RWPE2 (cell line): ENCODE data around the gene CCDC171.

Experiments used
- ATAC-seq: fragments of 200-7000 bp; cut with Tn5 transposase; 3 replicates; pipeline ENCODE4 v1.9.1; 2021; ENCODE audit warnings: low read depth
- DNase-seq: peaks from one replicate; pipeline ENCODE4 v3.0.0-alpha.2; 2020; ENCODE audit warnings: low spot score
- H3K27ac ChIP-seq: fragments of 450-650 bp; 2 replicates; pipeline ENCODE4 v1.5.1; 2017; ENCODE audit warnings: mild to moderate bottlenecking; ENCODE audit not compliant: poor library complexity, severe bottlenecking
- H3K27me3 ChIP-seq: fragments of 250-450 bp; sonication (Bioruptor Pico); 2 replicates; pipeline ENCODE4 v1.5.1; 2021; ENCODE audit warnings: mild to moderate bottlenecking, moderate library complexity; ENCODE audit not compliant: insufficient read depth, poor library complexity, severe bottlenecking
- H3K36me3 ChIP-seq: fragments of 250-450 bp; sonication (Bioruptor Pico); 2 replicates; pipeline ENCODE4 v1.5.1; 2020; ENCODE audit warnings: low read depth, mild to moderate bottlenecking, moderate library complexity
- H3K4me1 ChIP-seq: fragments of 250-450 bp; sonication (Bioruptor Pico); 2 replicates; pipeline ENCODE4 v1.5.1; 2021; ENCODE audit warnings: mild to moderate bottlenecking, moderate library complexity; ENCODE audit not compliant: insufficient read depth, poor library complexity, severe bottlenecking
- H3K4me3 ChIP-seq: fragments of 250-450 bp; sonication (Bioruptor Pico); 2 replicates; pipeline ENCODE4 v1.5.1; 2021; ENCODE audit warnings: mild to moderate bottlenecking, moderate library complexity; ENCODE audit not compliant: severe bottlenecking
- H3K9me3 ChIP-seq: fragments of 250-450 bp; sonication (Bioruptor Pico); 2 replicates; pipeline ENCODE4 v1.5.1; 2021; ENCODE audit warnings: mild to moderate bottlenecking, moderate library complexity; ENCODE audit not compliant: severe bottlenecking
- CTCF ChIP-seq: fragments of 450-650 bp; IDR thresholded peaks from one replicate; pipeline ENCODE4 v1.5.1; 2017; ENCODE audit warnings: mild to moderate bottlenecking, moderate library complexity; ENCODE audit not compliant: poor library complexity, severe bottlenecking

The CCDC171 gene

GRCh38 chr9:16022228-16022627 lies 469.4 kb downstream of the CCDC171 start:
- DNase-seq (no peak), ATAC-seq (no peak)
- Histone ChIP-seq H3K27ac (no peak overlapping the region), H3K4me3 (no peak overlapping the region), H3K27me3 (no peaks in the 10 kb centered on the region), H3K36me3 (no peaks in the 10 kb centered on the region), H3K9me3 (no peaks in the 10 kb centered on the region), H3K4me1 (peaks cover 3% of the 10 kb centered on the region)
- no peak for TF ChIP-seq CTCF

DNA sequence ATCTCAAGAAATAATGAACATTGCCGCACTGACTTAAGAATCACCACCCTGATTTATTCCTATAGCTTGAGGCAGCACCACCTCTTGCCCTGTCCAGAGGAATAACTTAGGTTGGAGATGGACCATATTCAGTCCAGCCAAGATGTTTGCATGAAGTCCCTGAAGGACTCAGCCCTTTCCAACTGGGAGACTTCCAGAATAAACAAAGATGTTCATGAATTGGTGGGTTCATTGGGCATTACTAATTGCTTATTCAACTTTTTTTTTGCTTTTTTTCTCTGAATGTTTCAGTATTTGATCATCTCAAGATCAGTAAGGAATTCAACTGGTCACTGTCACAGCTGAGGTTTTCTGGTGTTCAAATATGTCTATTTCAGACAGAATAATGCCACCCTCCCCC lies 470.6 kb downstream of the CCDC171 start:
- Histone ChIP-seq H3K4me3 (no peak overlapping the region), H3K9me3 (no peaks in the 10 kb centered on the region), H3K27ac (no peak overlapping the region), H3K4me1 (peaks cover 3% of the 10 kb centered on the region), H3K27me3 (no peaks in the 10 kb centered on the region), H3K36me3 (no peaks in the 10 kb centered on the region)
- no peak for TF ChIP-seq CTCF
- DNase-seq (no peak), ATAC-seq (no peak)
